H1 (cell line): Measurements from ENCODE around the gene OR2V2. TPM values are rescaled to one million over a fixed set of nuclear protein-coding genes. Genes with fewer than 3 reads are reported as not detected.

Experiments used
- CTCF ChIA-PET: fragments of 300-600 bp; sonication (Branson Sonifier 250); formaldehyde crosslinking; loops from one replicate; lab custom pipeline; 2021; ENCODE audit not compliant: partially characterized antibody; lab: Charles Lee
- POLR2A ChIA-PET: fragments of 300-600 bp; sonication (Branson Sonifier 250); formaldehyde crosslinking; loops from one replicate; lab custom pipeline; 2021; ENCODE audit warnings: inconsistent platforms; ENCODE audit not compliant: partially characterized antibody; lab: Charles Lee
- DNase-seq, 2 experiments: peaks; one replicate each; pipeline versions ENCODE4 v3.0.0 to v3.0.0-alpha.2; 2010 to 2022; ENCODE audit warnings: low spot score in 2 of 2, low read depth in 1 of 2, mixed read lengths in 1 of 2
- FAIRE-seq: peaks from 2 replicates; lab custom pipeline; 2011; peaks lifted over from hg19 to GRCh38; lab: Jason Lieb, UNC
- H2AFZ ChIP-seq: 2 replicates; pipeline ENCODE4 v1.8.1; 2012; ENCODE audit warnings: low read length, inconsistent platforms
- H2AK5ac ChIP-seq: 2 replicates; pipeline ENCODE4 v1.6.1; 2013; ENCODE audit warnings: low read depth, low read length
- H2BK120ac ChIP-seq: replicated peaks from 2 replicates; pipeline ENCODE3; 2013; ENCODE audit warnings: low read depth, low read length, inconsistent platforms
- H2BK12ac ChIP-seq: 2 replicates; pipeline ENCODE4 v1.6.1; 2013; ENCODE audit warnings: low read depth, low read length
- H2BK15ac ChIP-seq: 2 replicates; pipeline ENCODE4 v1.6.1; 2013; ENCODE audit warnings: low read length
- H2BK20ac ChIP-seq: 2 replicates; pipeline ENCODE4 v1.6.1; 2013; ENCODE audit warnings: low read length
- H2BK5ac ChIP-seq: 2 replicates; pipeline ENCODE4 v1.6.1; 2013; ENCODE audit warnings: low read depth, low read length
- H3K14ac ChIP-seq: 2 replicates; pipeline ENCODE4 v1.6.1; 2013; ENCODE audit warnings: inconsistent platforms; ENCODE audit not compliant: insufficient read length
- H3K18ac ChIP-seq: 2 replicates; pipeline ENCODE4 v1.6.1; 2013; ENCODE audit warnings: low read length; ENCODE audit errors: extremely low read depth
- H3K23ac ChIP-seq: 2 replicates; pipeline ENCODE4 v1.6.1; 2013; ENCODE audit warnings: inconsistent platforms; ENCODE audit not compliant: insufficient read length
- H3K23me2 ChIP-seq: 2 replicates; pipeline ENCODE4 v1.6.1; 2013; ENCODE audit warnings: low read depth, low read length
- H3K27ac ChIP-seq: 2 replicates; pipeline ENCODE4 v1.6.1; 2011; ENCODE audit warnings: low read depth, low read length, inconsistent platforms
- H3K27me3 ChIP-seq, 4 experiments: replicated peaks in 1 of 4; 1 replicate in 1 of 4; 2 replicates in 3 of 4; pipeline versions ENCODE4 v1.6.1 to v1.8.1; 2011 to 2013; ENCODE audit warnings: low read length in 3 of 4, mild to moderate bottlenecking in 3 of 4, inconsistent platforms in 2 of 4, mixed read lengths in 2 of 4, moderate library complexity in 1 of 4; ENCODE audit not compliant: control insufficient read depth in 3 of 4, insufficient read depth in 3 of 4; ENCODE audit errors: extremely low read depth in 1 of 4
- H3K36me3 ChIP-seq, 4 experiments: 2 replicates each; pipeline versions ENCODE4 v1.6.1 to v1.8.1; 2011 to 2013; ENCODE audit warnings: mild to moderate bottlenecking in 4 of 4, low read length in 3 of 4, moderate library complexity in 2 of 4, control low read depth in 1 of 4, inconsistent platforms in 1 of 4; ENCODE audit not compliant: insufficient read depth in 4 of 4, control insufficient read depth in 2 of 4
- H3K4ac ChIP-seq: replicated peaks from 2 replicates; pipeline ENCODE3; 2013; ENCODE audit warnings: low read length, low read depth, mixed read lengths, inconsistent platforms; ENCODE audit not compliant: insufficient read length
- H3K4me1 ChIP-seq, 4 experiments: replicated peaks in 1 of 4; 1 replicate in 1 of 4; 2 replicates in 3 of 4; pipeline versions ENCODE4 v1.6.1 to v1.8.1; 2011 to 2013; ENCODE audit warnings: low read length in 3 of 4, inconsistent platforms in 2 of 4, mixed read lengths in 1 of 4; ENCODE audit not compliant: insufficient read depth in 4 of 4, control insufficient read depth in 3 of 4
- H3K4me2 ChIP-seq, 2 experiments: 2 replicates each; pipeline versions ENCODE4 v1.6.1 to v1.8.1; 2011 to 2013; ENCODE audit warnings: low read depth in 2 of 2, low read length in 2 of 2, control low read depth in 1 of 2, inconsistent platforms in 1 of 2, mild to moderate bottlenecking in 1 of 2; ENCODE audit not compliant: insufficient read depth in 1 of 2
- H3K4me3 ChIP-seq, 4 experiments: fragments of 200-600, 300-600 bp in 1 of 4; sonication (generic), shearing (Covaris generic), sonication (Bioruptor Twin) in 1 of 4; 2 replicates each; pipeline versions ENCODE4 v1.5.1 to v1.8.1; 2011 to 2016; ENCODE audit warnings: low read length in 4 of 4, low read depth in 3 of 4, control low read depth in 2 of 4, inconsistent platforms in 2 of 4, mild to moderate bottlenecking in 2 of 4, mixed read lengths in 1 of 4, moderate library complexity in 1 of 4; ENCODE audit not compliant: insufficient read depth in 2 of 4; ENCODE audit errors: extremely low read depth in 1 of 4
- H3K56ac ChIP-seq: replicated peaks from 2 replicates; pipeline ENCODE3; 2013; ENCODE audit warnings: low read depth, mild to moderate bottlenecking, mixed read lengths, low read length, inconsistent platforms; ENCODE audit not compliant: insufficient read length
- H3K79me1 ChIP-seq: 2 replicates; pipeline ENCODE4 v1.6.1; 2013; ENCODE audit warnings: low read depth, low read length, control low read depth
- H3K79me2 ChIP-seq, 2 experiments: 2 replicates each; pipeline versions ENCODE4 v1.6.1 to v1.8.1; 2012 to 2013; ENCODE audit warnings: low read length in 2 of 2, mild to moderate bottlenecking in 2 of 2, inconsistent platforms in 1 of 2; ENCODE audit not compliant: insufficient read depth in 2 of 2, control insufficient read depth in 1 of 2
- H3K9ac ChIP-seq, 4 experiments: replicated peaks in 1 of 4; 1 replicate in 1 of 4; 2 replicates in 3 of 4; pipeline versions ENCODE4 v1.6.1 to v1.8.1; 2011 to 2013; ENCODE audit warnings: low read depth in 3 of 4, low read length in 3 of 4, control low read depth in 2 of 4, mild to moderate bottlenecking in 2 of 4, moderate library complexity in 2 of 4, inconsistent platforms in 1 of 4; ENCODE audit errors: extremely low read depth in 1 of 4
- H3K9me3 ChIP-seq, 2 experiments: 2 replicates each; pipeline versions ENCODE4 v1.6.1 to v1.8.1; 2012 to 2013; ENCODE audit warnings: mild to moderate bottlenecking in 2 of 2, moderate library complexity in 2 of 2, control low read depth in 1 of 2, inconsistent platforms in 1 of 2, low read depth in 1 of 2, low read length in 1 of 2, mixed read lengths in 1 of 2; ENCODE audit not compliant: insufficient read depth in 2 of 2
- H4K20me1 ChIP-seq, 2 experiments: replicated peaks in 1 of 2; 2 replicates each; pipeline versions ENCODE3 to v1.8.1; 2011 to 2013; ENCODE audit warnings: inconsistent platforms in 2 of 2, low read length in 2 of 2, mild to moderate bottlenecking in 1 of 2; ENCODE audit not compliant: insufficient read depth in 2 of 2, control insufficient read depth in 1 of 2
- H4K5ac ChIP-seq: 2 replicates; pipeline ENCODE4 v1.6.1; 2013; ENCODE audit warnings: low read length, low read depth, mixed read lengths, inconsistent platforms; ENCODE audit not compliant: insufficient read length
- H4K8ac ChIP-seq: 2 replicates; pipeline ENCODE4 v1.8.0; 2013; ENCODE audit warnings: mild to moderate bottlenecking, moderate library complexity, low read length, inconsistent platforms; ENCODE audit not compliant: insufficient read depth; ENCODE audit errors: extremely low read depth
- H4K91ac ChIP-seq: replicated peaks from 2 replicates; pipeline ENCODE3; 2013; ENCODE audit warnings: low read length, mixed read lengths, inconsistent platforms; ENCODE audit not compliant: insufficient read length
- EP300 ChIP-seq, 2 experiments: IDR thresholded peaks; 1 replicate in 1 of 2; 2 replicates in 1 of 2; pipeline ENCODE4 v1.6.1; 2011 to 2012; ENCODE audit warnings: low read depth in 2 of 2, low read length in 2 of 2, mild to moderate bottlenecking in 2 of 2, borderline replicate concordance in 1 of 2, inconsistent platforms in 1 of 2, moderate library complexity in 1 of 2
- SAP30 ChIP-seq: fragments of 300-600 bp; sonication (generic); IDR thresholded peaks from 2 replicates; pipeline ENCODE4 v1.7.1; 2012; ENCODE audit warnings: low read length, moderate library complexity, mild to moderate bottlenecking, inconsistent platforms; ENCODE audit not compliant: insufficient read depth, insufficient replicate concordance
- WGBS, 2 experiments: shearing (Covaris generic) in 1 of 2; methylation state at CpG; one replicate each; pipeline versions ENCODE4 v1.1.6 to v1.1.7; 2013 to 2015; ENCODE audit warnings: low lambda C conversion rate in 2 of 2, mixed read lengths in 2 of 2, inconsistent platforms in 1 of 2, low coverage in 1 of 2, missing lambda C conversion rate in 1 of 2; ENCODE audit not compliant: insufficient replicate concordance in 2 of 2, insufficient coverage in 1 of 2, insufficient read length in 1 of 2; ENCODE audit errors: extremely low coverage in 1 of 2, missing lambda C conversion rate in 1 of 2; 5-methylcytosine and 5-hydroxymethylcytosine counted together
- polyA plus RNA-seq, 7 experiments: library from polyadenylated mRNA; depleted of rRNA in 3 of 7; stranded (reverse) in 5 of 7; unstranded in 2 of 7; fragments of >200 nt in 5 of 7; fragments of 200-250 nt in 2 of 7; gene quantifications; 1 replicate in 5 of 7; 2 replicates in 1 of 7; 4 replicates in 1 of 7; pipeline versions ENCODE4 v1.2.1 to v1.2.3, GENCODE V29; 2011 to 2013; ENCODE audit warnings: missing spikeins in 2 of 7, mixed read lengths in 2 of 7
- total RNA-seq: library from RNA; stranded (reverse); fragmentation: NEBNext Ultra II Directional; extraction: Animal tissue kit (Norgen Biotek cat#: 25700); gene quantifications from 2 replicates; pipeline ENCODE4 v1.2.1, GENCODE V29; 2021

OR2V2 gene
- total and polyA plus RNA-seq, 2 of the 8 experiments (the other 6 are each of a cell fraction or from before 2014, with no cell fraction given) = not detected

DNA sequence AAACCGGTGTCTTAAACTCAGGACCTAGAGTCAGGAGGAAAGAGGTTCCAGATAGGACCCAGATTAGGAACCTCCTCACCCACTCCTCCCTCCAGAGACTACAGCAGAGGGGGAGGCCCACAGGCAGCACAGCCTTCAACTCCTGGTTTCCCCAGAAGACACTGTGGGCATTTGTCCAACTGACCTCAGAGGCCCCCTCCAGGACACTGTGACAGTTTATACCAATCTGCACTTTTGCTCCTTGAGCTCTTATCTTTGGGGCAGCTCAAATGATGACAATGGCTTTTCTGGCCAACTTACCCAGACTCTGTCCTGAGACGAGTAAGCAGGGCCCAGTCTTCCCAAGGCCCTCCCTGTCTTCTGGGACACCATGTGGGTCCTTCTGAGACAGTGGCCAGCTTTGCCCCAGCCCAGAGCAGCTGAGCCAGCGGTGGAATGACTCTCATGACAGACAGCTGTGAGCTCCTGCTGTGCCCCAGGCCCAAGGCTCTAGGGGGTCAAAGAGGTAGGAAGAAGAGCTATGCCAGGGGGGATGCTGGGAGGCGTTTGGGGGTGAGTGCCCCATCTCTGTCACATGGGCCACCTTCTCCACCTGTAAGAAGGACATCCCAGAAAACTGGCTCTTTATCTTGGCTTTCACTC, 14.3 kb downstream of the OR2V2 start:
- Histone ChIP-seq H2AK5ac (peak overlapping the region; percentile 58), H2BK5ac (0 out of 2 replicates have a peak overlapping the region, but pooled peaks have one; percentile 44), H3K56ac (no peak overlapping the region), H2BK12ac (peak overlapping the region; percentile 92; the same call in 1 of the 2 replicates), H3K4me2 (peak overlapping the region; percentile 57 to 71), H2BK20ac (0 out of 2 replicates have a peak overlapping the region, but pooled peaks have one; percentile 72), H3K27me3 (peaks cover 0 to 14% (median 12%) of the 10 kb centered on the region in 4 experiments; a peak in 4 of 7 replicates), H3K79me2 (no peaks in the 10 kb centered on the region), H3K36me3 (no peaks in the 10 kb centered on the region; a peak in 1 of 8 replicates), H3K18ac (peak overlapping the region; percentile 78; the same call in 1 of the 2 replicates), H3K4me1 (peaks cover 1 to 10% (median 5%) of the 10 kb centered on the region in 4 experiments; a peak in 4 of 7 replicates), H2BK120ac (no peak overlapping the region), H3K27ac (0 out of 2 replicates have a peak overlapping the region, but pooled peaks have one; percentile 27), H3K9me3 (no peaks in the 10 kb centered on the region), H4K20me1 (no peaks in the 10 kb centered on the region), H3K14ac (no peak overlapping the region), H3K4me3 (peak overlapping the region; percentile 20 to 49 (median 25); a peak in 4 of 8 replicates), H2BK15ac (0 out of 2 replicates have a peak overlapping the region, but pooled peaks have one; percentile 61), H4K5ac (no peak overlapping the region), H4K8ac (peak overlapping the region; percentile 86; the same call in 1 of the 2 replicates), H3K23me2 (peaks cover 5% of the 10 kb centered on the region; the same call in 1 of the 2 replicates), H3K23ac (no peak overlapping the region), H4K91ac (peak overlapping the region; percentile 12), H3K79me1 (no peaks in the 10 kb centered on the region), H3K9ac (no peak overlapping the region; a peak in 1 of 7 replicates), H3K4ac (no peak overlapping the region), H2AFZ (peak overlapping the region; percentile 83)
- FAIRE-seq (no peak), DNase-seq (no peak)
- ChIA-PET CTCF (interaction anchor here (0.6 to 1.5 kb wide), 4 partner anchors 9 to 110 kb away, joined by 3 to 9 read pairs (median 4); no protein-coding TSS in a partner anchor), POLR2A (no interaction called here)
- 75% methylated on average over 4 of the region's 4 CpGs; no CpG with 5 or more reads in 1 of the 2 experiments for WGBS, 2 experiments
- TF ChIP-seq SAP30 = no peak
- TF ChIP-seq EP300 (IDR thresholded peaks at IDR 0.05; ENCODE audit: borderline replicate concordance in 1 of 2, low read depth in 2 of 2, low read length in 2 of 2) = no peak
